ENCODE measurements around the gene ELF4.

Gene ELF4

GRCh38 chrX:130083656-130084382 is 26.5 kb downstream of the ELF4 start:
- TF ChIP-seq POLR2A (IDR thresholded peaks at IDR 0.05; ENCODE audit: low read length) (no peak), GATA1 (IDR thresholded peaks at IDR 0.05; ENCODE audit: low read depth, low read length) (no peak)
- no peak for DNase-seq

GRCh38 chrX:130083107-130083490 is 27.2 kb downstream of the ELF4 start:
- DNase-seq: no peak
- no peak for TF ChIP-seq POLR2A (IDR thresholded peaks at IDR 0.05; ENCODE audit: low read length)
- no peak for TF ChIP-seq GATA1 (IDR thresholded peaks at IDR 0.05; ENCODE audit: low read depth, low read length)

GRCh38 chrX:130082244-130083106 is 27.8 kb downstream of the ELF4 start:
- TF ChIP-seq POLR2A (IDR thresholded peaks at IDR 0.05; ENCODE audit: low read length) (no peak), GATA1 (IDR thresholded peaks at IDR 0.05; ENCODE audit: low read depth, low read length) (no peak)
- DNase-seq: peak; percentile 45 to 65

GRCh38 chrX:130081421-130082045 is 28.8 kb downstream of the ELF4 start:
- TF ChIP-seq POLR2A (IDR thresholded peaks at IDR 0.05; ENCODE audit: low read length) (no peak), GATA1 (IDR thresholded peaks at IDR 0.05; ENCODE audit: low read depth, low read length) (no peak)

GRCh38 chrX:130080791-130081367 is 29.4 kb downstream of the ELF4 start:
- TF ChIP-seq POLR2A (IDR thresholded peaks at IDR 0.05; ENCODE audit: low read length) (no peak), GATA1 (IDR thresholded peaks at IDR 0.05; ENCODE audit: low read depth, low read length) (no peak)
- DNase-seq: peak; percentile 1 to 17

More at GRCh38 chrX:130081421-130082045, 28.8 kb downstream of the ELF4 start:
- no peak for DNase-seq

GRCh38 chrX:130079824-130080406 is 30.4 kb downstream of the ELF4 start:
- TF ChIP-seq POLR2A (IDR thresholded peaks at IDR 0.05; ENCODE audit: low read length): no peak
- peak; percentile 61 to 82 for DNase-seq

- no peak for TF ChIP-seq GATA1 (IDR thresholded peaks at IDR 0.05; ENCODE audit: low read depth, low read length)
- peak; percentile 41 to 62 for DNase-seq
These were observed 34.5 kb downstream of the ELF4 start for GRCh38 chrX:130075777-130076176.

GRCh38 chrX:130072345-130072740 is 38.0 kb downstream of the ELF4 start:
- no peak for DNase-seq
- TF ChIP-seq POLR2A (IDR thresholded peaks at IDR 0.05; ENCODE audit: low read length): no peak
- no peak for TF ChIP-seq GATA1 (IDR thresholded peaks at IDR 0.05; ENCODE audit: low read depth, low read length)

- DNase-seq: peak; percentile 39 to 52
- TF ChIP-seq GATA1 (IDR thresholded peaks at IDR 0.05; ENCODE audit: low read depth, low read length) (no peak), POLR2A (IDR thresholded peaks at IDR 0.05; ENCODE audit: low read length) (no peak)
These were observed 38.5 kb downstream of the ELF4 start for GRCh38 chrX:130071611-130072344.

- no peak for TF ChIP-seq GATA1 (IDR thresholded peaks at IDR 0.05; ENCODE audit: low read depth, low read length)
- TF ChIP-seq POLR2A (IDR thresholded peaks at IDR 0.05; ENCODE audit: low read length): no peak
- DNase-seq: no peak
These were observed 43.2 kb downstream of the ELF4 start for GRCh38 chrX:130066975-130067615.

- TF ChIP-seq GATA1 (IDR thresholded peaks at IDR 0.05; ENCODE audit: low read depth, low read length) (no peak), POLR2A (IDR thresholded peaks at IDR 0.05; ENCODE audit: low read length) (no peak)
- DNase-seq: peak; percentile 82 to 89
These were observed 49.9 kb downstream of the ELF4 start for GRCh38 chrX:130060122-130061069.

GRCh38 chrX:130058652-130059051 is 51.6 kb downstream of the ELF4 start:
- DNase-seq: no peak
- TF ChIP-seq GATA1 (IDR thresholded peaks at IDR 0.05; ENCODE audit: low read depth, low read length) (no peak), POLR2A (IDR thresholded peaks at IDR 0.05; ENCODE audit: low read length) (no peak)
